H1 (cell line): Measurements from ENCODE around the gene PIGK. TPM values are rescaled to one million over a fixed set of nuclear protein-coding genes. Genes with fewer than 3 reads are reported as not detected.

Experiments
- CTCF ChIA-PET: fragments of 300-600 bp; sonication (Branson Sonifier 250); formaldehyde crosslinking; loops from one replicate; lab custom pipeline; 2021; ENCODE audit not compliant: partially characterized antibody; lab: Charles Lee
- POLR2A ChIA-PET: fragments of 300-600 bp; sonication (Branson Sonifier 250); formaldehyde crosslinking; loops from one replicate; lab custom pipeline; 2021; ENCODE audit warnings: inconsistent platforms; ENCODE audit not compliant: partially characterized antibody; lab: Charles Lee
- DNase-seq, 2 experiments: peaks; one replicate each; pipeline versions ENCODE4 v3.0.0 to v3.0.0-alpha.2; 2010 to 2022; ENCODE audit warnings: low spot score in 2 of 2, low read depth in 1 of 2, mixed read lengths in 1 of 2
- FAIRE-seq: peaks from 2 replicates; lab custom pipeline; 2011; peaks lifted over from hg19 to GRCh38; lab: Jason Lieb, UNC
- H2AFZ ChIP-seq: 2 replicates; pipeline ENCODE4 v1.8.1; 2012; ENCODE audit warnings: low read length, inconsistent platforms
- H2AK5ac ChIP-seq: 2 replicates; pipeline ENCODE4 v1.6.1; 2013; ENCODE audit warnings: low read depth, low read length
- H2BK120ac ChIP-seq: replicated peaks from 2 replicates; pipeline ENCODE3; 2013; ENCODE audit warnings: low read depth, low read length, inconsistent platforms
- H2BK12ac ChIP-seq: 2 replicates; pipeline ENCODE4 v1.6.1; 2013; ENCODE audit warnings: low read depth, low read length
- H2BK15ac ChIP-seq: 2 replicates; pipeline ENCODE4 v1.6.1; 2013; ENCODE audit warnings: low read length
- H2BK20ac ChIP-seq: 2 replicates; pipeline ENCODE4 v1.6.1; 2013; ENCODE audit warnings: low read length
- H2BK5ac ChIP-seq: 2 replicates; pipeline ENCODE4 v1.6.1; 2013; ENCODE audit warnings: low read depth, low read length
- H3K14ac ChIP-seq: 2 replicates; pipeline ENCODE4 v1.6.1; 2013; ENCODE audit warnings: inconsistent platforms; ENCODE audit not compliant: insufficient read length
- H3K18ac ChIP-seq: 2 replicates; pipeline ENCODE4 v1.6.1; 2013; ENCODE audit warnings: low read length; ENCODE audit errors: extremely low read depth
- H3K23ac ChIP-seq: 2 replicates; pipeline ENCODE4 v1.6.1; 2013; ENCODE audit warnings: inconsistent platforms; ENCODE audit not compliant: insufficient read length
- H3K23me2 ChIP-seq: 2 replicates; pipeline ENCODE4 v1.6.1; 2013; ENCODE audit warnings: low read depth, low read length
- H3K27ac ChIP-seq: 2 replicates; pipeline ENCODE4 v1.6.1; 2011; ENCODE audit warnings: low read depth, low read length, inconsistent platforms
- H3K27me3 ChIP-seq, 4 experiments: replicated peaks in 1 of 4; 1 replicate in 1 of 4; 2 replicates in 3 of 4; pipeline versions ENCODE4 v1.6.1 to v1.8.1; 2011 to 2013; ENCODE audit warnings: low read length in 3 of 4, mild to moderate bottlenecking in 3 of 4, inconsistent platforms in 2 of 4, mixed read lengths in 2 of 4, moderate library complexity in 1 of 4; ENCODE audit not compliant: control insufficient read depth in 3 of 4, insufficient read depth in 3 of 4; ENCODE audit errors: extremely low read depth in 1 of 4
- H3K36me3 ChIP-seq, 4 experiments: 2 replicates each; pipeline versions ENCODE4 v1.6.1 to v1.8.1; 2011 to 2013; ENCODE audit warnings: mild to moderate bottlenecking in 4 of 4, low read length in 3 of 4, moderate library complexity in 2 of 4, control low read depth in 1 of 4, inconsistent platforms in 1 of 4; ENCODE audit not compliant: insufficient read depth in 4 of 4, control insufficient read depth in 2 of 4
- H3K4ac ChIP-seq: replicated peaks from 2 replicates; pipeline ENCODE3; 2013; ENCODE audit warnings: low read length, low read depth, mixed read lengths, inconsistent platforms; ENCODE audit not compliant: insufficient read length
- H3K4me1 ChIP-seq, 4 experiments: replicated peaks in 1 of 4; 1 replicate in 1 of 4; 2 replicates in 3 of 4; pipeline versions ENCODE4 v1.6.1 to v1.8.1; 2011 to 2013; ENCODE audit warnings: low read length in 3 of 4, inconsistent platforms in 2 of 4, mixed read lengths in 1 of 4; ENCODE audit not compliant: insufficient read depth in 4 of 4, control insufficient read depth in 3 of 4
- H3K4me2 ChIP-seq, 2 experiments: 2 replicates each; pipeline versions ENCODE4 v1.6.1 to v1.8.1; 2011 to 2013; ENCODE audit warnings: low read depth in 2 of 2, low read length in 2 of 2, control low read depth in 1 of 2, inconsistent platforms in 1 of 2, mild to moderate bottlenecking in 1 of 2; ENCODE audit not compliant: insufficient read depth in 1 of 2
- H3K4me3 ChIP-seq, 4 experiments: fragments of 200-600, 300-600 bp in 1 of 4; sonication (generic), shearing (Covaris generic), sonication (Bioruptor Twin) in 1 of 4; 2 replicates each; pipeline versions ENCODE4 v1.5.1 to v1.8.1; 2011 to 2016; ENCODE audit warnings: low read length in 4 of 4, low read depth in 3 of 4, control low read depth in 2 of 4, inconsistent platforms in 2 of 4, mild to moderate bottlenecking in 2 of 4, mixed read lengths in 1 of 4, moderate library complexity in 1 of 4; ENCODE audit not compliant: insufficient read depth in 2 of 4; ENCODE audit errors: extremely low read depth in 1 of 4
- H3K56ac ChIP-seq: replicated peaks from 2 replicates; pipeline ENCODE3; 2013; ENCODE audit warnings: low read depth, mild to moderate bottlenecking, mixed read lengths, low read length, inconsistent platforms; ENCODE audit not compliant: insufficient read length
- H3K79me1 ChIP-seq: 2 replicates; pipeline ENCODE4 v1.6.1; 2013; ENCODE audit warnings: low read depth, low read length, control low read depth
- H3K79me2 ChIP-seq, 2 experiments: 2 replicates each; pipeline versions ENCODE4 v1.6.1 to v1.8.1; 2012 to 2013; ENCODE audit warnings: low read length in 2 of 2, mild to moderate bottlenecking in 2 of 2, inconsistent platforms in 1 of 2; ENCODE audit not compliant: insufficient read depth in 2 of 2, control insufficient read depth in 1 of 2
- H3K9ac ChIP-seq, 4 experiments: replicated peaks in 1 of 4; 1 replicate in 1 of 4; 2 replicates in 3 of 4; pipeline versions ENCODE4 v1.6.1 to v1.8.1; 2011 to 2013; ENCODE audit warnings: low read depth in 3 of 4, low read length in 3 of 4, control low read depth in 2 of 4, mild to moderate bottlenecking in 2 of 4, moderate library complexity in 2 of 4, inconsistent platforms in 1 of 4; ENCODE audit errors: extremely low read depth in 1 of 4
- H3K9me3 ChIP-seq, 2 experiments: 2 replicates each; pipeline versions ENCODE4 v1.6.1 to v1.8.1; 2012 to 2013; ENCODE audit warnings: mild to moderate bottlenecking in 2 of 2, moderate library complexity in 2 of 2, control low read depth in 1 of 2, inconsistent platforms in 1 of 2, low read depth in 1 of 2, low read length in 1 of 2, mixed read lengths in 1 of 2; ENCODE audit not compliant: insufficient read depth in 2 of 2
- H4K20me1 ChIP-seq, 2 experiments: replicated peaks in 1 of 2; 2 replicates each; pipeline versions ENCODE3 to v1.8.1; 2011 to 2013; ENCODE audit warnings: inconsistent platforms in 2 of 2, low read length in 2 of 2, mild to moderate bottlenecking in 1 of 2; ENCODE audit not compliant: insufficient read depth in 2 of 2, control insufficient read depth in 1 of 2
- H4K5ac ChIP-seq: 2 replicates; pipeline ENCODE4 v1.6.1; 2013; ENCODE audit warnings: low read length, low read depth, mixed read lengths, inconsistent platforms; ENCODE audit not compliant: insufficient read length
- H4K8ac ChIP-seq: 2 replicates; pipeline ENCODE4 v1.8.0; 2013; ENCODE audit warnings: mild to moderate bottlenecking, moderate library complexity, low read length, inconsistent platforms; ENCODE audit not compliant: insufficient read depth; ENCODE audit errors: extremely low read depth
- H4K91ac ChIP-seq: replicated peaks from 2 replicates; pipeline ENCODE3; 2013; ENCODE audit warnings: low read length, mixed read lengths, inconsistent platforms; ENCODE audit not compliant: insufficient read length
- HDAC2 ChIP-seq, 2 experiments: fragments of 300-600 bp in 1 of 2; sonication (generic) in 1 of 2; IDR thresholded peaks; 2 replicates each; pipeline ENCODE4 v1.6.1; 2011 to 2012; ENCODE audit warnings: low read depth in 2 of 2, low read length in 2 of 2, mild to moderate bottlenecking in 2 of 2, moderate library complexity in 2 of 2, borderline replicate concordance in 1 of 2, inconsistent platforms in 1 of 2
- KDM4A ChIP-seq: IDR thresholded peaks from one replicate; pipeline ENCODE4 v1.7.1; 2012; ENCODE audit warnings: low read depth, mild to moderate bottlenecking, moderate library complexity, low read length, inconsistent platforms; ENCODE audit not compliant: severe bottlenecking
- PHF8 ChIP-seq: fragments of 200-600 bp; sonication (generic); conservative IDR thresholded peaks from 2 replicates; pipeline ENCODE4 v1.7.1; 2012; ENCODE audit warnings: low read depth, mild to moderate bottlenecking, inconsistent platforms, low read length, moderate library complexity
- RAD21 ChIP-seq, 2 experiments: IDR thresholded peaks in 1 of 2; conservative IDR thresholded peaks in 1 of 2; 2 replicates each; pipeline ENCODE4 v1.6.1; 2011; ENCODE audit warnings: low read depth in 2 of 2, low read length in 2 of 2, improper control_type of control experiment in 1 of 2, inconsistent platforms in 1 of 2, mild to moderate bottlenecking in 1 of 2, moderate library complexity in 1 of 2
- RFX5 ChIP-seq: IDR thresholded peaks from 2 replicates; pipeline ENCODE4 v1.6.1; 2011; ENCODE audit warnings: low read depth, low read length, improper control_type of control experiment, borderline replicate concordance
- RXRA ChIP-seq: IDR thresholded peaks from 2 replicates; pipeline ENCODE4 v1.6.1; 2011; ENCODE audit warnings: low read depth, mild to moderate bottlenecking, low read length, moderate library complexity; ENCODE audit not compliant: insufficient read depth
- SAP30 ChIP-seq: fragments of 300-600 bp; sonication (generic); IDR thresholded peaks from 2 replicates; pipeline ENCODE4 v1.7.1; 2012; ENCODE audit warnings: low read length, moderate library complexity, mild to moderate bottlenecking, inconsistent platforms; ENCODE audit not compliant: insufficient read depth, insufficient replicate concordance
- TAF7 ChIP-seq: optimal IDR thresholded peaks from 2 replicates; pipeline ENCODE3; 2011; ENCODE audit warnings: low read depth, mild to moderate bottlenecking, inconsistent platforms, low read length, moderate library complexity, borderline replicate concordance
- YY1 ChIP-seq: IDR thresholded peaks from 2 replicates; pipeline ENCODE4 v1.6.1; 2011; ENCODE audit warnings: low read depth, mild to moderate bottlenecking, low read length
- ZNF274 ChIP-seq: IDR thresholded peaks from 2 replicates; pipeline ENCODE4 v1.7.0; 2012; ENCODE audit warnings: low read length, borderline replicate concordance; ENCODE audit errors: extremely low read depth
- WGBS, 2 experiments: shearing (Covaris generic) in 1 of 2; methylation state at CpG; one replicate each; pipeline versions ENCODE4 v1.1.6 to v1.1.7; 2013 to 2015; ENCODE audit warnings: low lambda C conversion rate in 2 of 2, mixed read lengths in 2 of 2, inconsistent platforms in 1 of 2, low coverage in 1 of 2, missing lambda C conversion rate in 1 of 2; ENCODE audit not compliant: insufficient replicate concordance in 2 of 2, insufficient coverage in 1 of 2, insufficient read length in 1 of 2; ENCODE audit errors: extremely low coverage in 1 of 2, missing lambda C conversion rate in 1 of 2; 5-methylcytosine and 5-hydroxymethylcytosine counted together
- polyA plus RNA-seq, 7 experiments: library from polyadenylated mRNA; depleted of rRNA in 3 of 7; stranded (reverse) in 5 of 7; unstranded in 2 of 7; fragments of >200 nt in 5 of 7; fragments of 200-250 nt in 2 of 7; gene quantifications; 1 replicate in 5 of 7; 2 replicates in 1 of 7; 4 replicates in 1 of 7; pipeline versions ENCODE4 v1.2.1 to v1.2.3, GENCODE V29; 2011 to 2013; ENCODE audit warnings: missing spikeins in 2 of 7, mixed read lengths in 2 of 7
- total RNA-seq: library from RNA; stranded (reverse); fragmentation: NEBNext Ultra II Directional; extraction: Animal tissue kit (Norgen Biotek cat#: 25700); gene quantifications from 2 replicates; pipeline ENCODE4 v1.2.1, GENCODE V29; 2021

Gene PIGK
- total and polyA plus RNA-seq, 2 of the 8 experiments (the other 6 are each of a cell fraction or from before 2014, with no cell fraction given) = 5.6 to 23.2 TPM

- H4K91ac ChIP-seq = no peak overlapping the region
- no peaks in the 10 kb centered on the region for H3K4me1 ChIP-seq
- no peak overlapping the region for H2BK12ac ChIP-seq
- H2BK120ac ChIP-seq = no peak overlapping the region
- H3K4me3 ChIP-seq = no peak overlapping the region
- no peak overlapping the region for H2AK5ac ChIP-seq
- H2BK5ac ChIP-seq = no peak overlapping the region
- H3K36me3 ChIP-seq = peaks cover 0 to 3% (median 0%) of the 10 kb centered on the region in 4 experiments; a peak in 1 of 8 replicates
- H3K9ac ChIP-seq = no peak overlapping the region
- no peak overlapping the region for H3K14ac ChIP-seq
- H2AFZ ChIP-seq = no peak overlapping the region
- no peaks in the 10 kb centered on the region for H3K27me3 ChIP-seq
- H3K18ac ChIP-seq = no peak overlapping the region
- no peak overlapping the region for H3K4ac ChIP-seq
- ChIA-PET CTCF (no interaction called here), POLR2A (no interaction called here)
- no peak overlapping the region for H3K27ac ChIP-seq
- no peak overlapping the region for H3K4me2 ChIP-seq
- H3K23ac ChIP-seq = no peak overlapping the region
- H3K23me2 ChIP-seq = no peaks in the 10 kb centered on the region
- DNase-seq (no peak), FAIRE-seq (no peak)
- peaks cover 2% of the 10 kb centered on the region; the same call in 1 of the 2 replicates for H3K79me1 ChIP-seq
- no peak overlapping the region for H2BK20ac ChIP-seq
- 0 out of 4 replicates have a peak, but pooled peaks cover 0 to 2% of the 10 kb centered on the region in 2 experiments for H3K9me3 ChIP-seq
- no peak overlapping the region for H4K5ac ChIP-seq
- H2BK15ac ChIP-seq = no peak overlapping the region
- TF ChIP-seq HDAC2 (IDR thresholded peaks at IDR 0.05; ENCODE audit: borderline replicate concordance in 1 of 2, low read depth in 2 of 2, low read length in 2 of 2) (no peak), KDM4A (no peak), RFX5 (no peak), YY1 (no peak), SAP30 (no peak), ZNF274 (no peak), RXRA (no peak), PHF8 (no peak), TAF7 (no peak), RAD21 (IDR thresholded peaks at IDR 0.05 in 1 of 2, conservative IDR thresholded peaks at IDR 0.05 in 1 of 2; ENCODE audit: low read depth in 2 of 2, low read length in 2 of 2) (no peak)
- H4K20me1 ChIP-seq = no peaks in the 10 kb centered on the region
- 93% methylated on average over 2 of the region's 2 CpGs; no CpG with 5 or more reads in 1 of the 2 experiments for WGBS, 2 experiments
- no peaks in the 10 kb centered on the region for H3K79me2 ChIP-seq
- H3K56ac ChIP-seq = no peak overlapping the region
- H4K8ac ChIP-seq = no peak overlapping the region
Measured at GRCh38 chr1:77200806-77201205, 18.4 kb downstream of the PIGK start.
